ENCODE measurements around the gene HOXB9. TPM values are rescaled to one million over a fixed set of nuclear protein-coding genes. Genes with fewer than 3 reads are reported as not detected.

The HOXB9 gene
- total RNA-seq, 6 experiments from 2014 or later: not detected

- TF ChIP-seq CTCF (IDR thresholded peaks at IDR 0.05): no peak
- H3K4me1 Mint-ChIP-seq (ENCODE audit: low read depth): peaks cover 7% of the 10 kb centered on the region; the same call in 1 of the 2 replicates
- no peak overlapping the region for H3K27ac Mint-ChIP-seq
- no peaks in the 10 kb centered on the region for H3K36me3 Mint-ChIP-seq (ENCODE audit: low read depth)
- no peaks in the 10 kb centered on the region for H3K9me3 Mint-ChIP-seq
- peaks cover 80% of the 10 kb centered on the region for H3K27me3 Mint-ChIP-seq (ENCODE audit: insufficient read depth)
- no peak for DNase-seq
- no peak overlapping the region for H3K4me3 Mint-ChIP-seq
These were observed 46.7 kb downstream of the HOXB9 start for GRCh38 chr17:48579471-48579759.

- no peak overlapping the region for H3K27ac Mint-ChIP-seq
- no peaks in the 10 kb centered on the region for H3K9me3 Mint-ChIP-seq
- H3K4me3 Mint-ChIP-seq: no peak overlapping the region
- peaks cover 84% of the 10 kb centered on the region for H3K27me3 Mint-ChIP-seq (ENCODE audit: insufficient read depth)
- DNase-seq: no peak
- no peak for TF ChIP-seq CTCF (IDR thresholded peaks at IDR 0.05)
- H3K36me3 Mint-ChIP-seq (ENCODE audit: low read depth): no peaks in the 10 kb centered on the region
- peaks cover 7% of the 10 kb centered on the region; the same call in 1 of the 2 replicates for H3K4me1 Mint-ChIP-seq (ENCODE audit: low read depth)
These were observed 47.3 kb downstream of the HOXB9 start for GRCh38 chr17:48578616-48579470.

GRCh38 chr17:48577946-48578615 lies 48.1 kb downstream of the HOXB9 start, which contains the start of gene HOXB4:
Gene HOXB4 (minus strand): TSS chr17:48578350. CDS start chr17:48578319, 31 bp downstream.
- no peak for DNase-seq
- Mint-ChIP-seq H3K4me3 (no peak within 1 kb of the TSS), H3K36me3 (ENCODE audit: low read depth) (no peaks in the 10 kb centered on the region), H3K9me3 (no peaks in the 10 kb centered on the region), H3K27me3 (ENCODE audit: insufficient read depth) (peaks cover 84% of the 10 kb centered on the region), H3K4me1 (ENCODE audit: low read depth) (peaks cover 7% of the 10 kb centered on the region; the same call in 1 of the 2 replicates), H3K27ac (no peak within 1 kb of the TSS)
- TF ChIP-seq CTCF (IDR thresholded peaks at IDR 0.05): no peak

- no peak for TF ChIP-seq CTCF (IDR thresholded peaks at IDR 0.05)
- Mint-ChIP-seq H3K36me3 (ENCODE audit: low read depth) (no peaks in the 10 kb centered on the region), H3K27ac (no peak overlapping the region), H3K4me1 (ENCODE audit: low read depth) (peaks cover 2% of the 10 kb centered on the region; the same call in 1 of the 2 replicates), H3K9me3 (no peaks in the 10 kb centered on the region), H3K4me3 (no peak overlapping the region), H3K27me3 (ENCODE audit: insufficient read depth) (peaks cover 84% of the 10 kb centered on the region)
- no peak for DNase-seq
These were observed 48.7 kb downstream of the HOXB9 start for GRCh38 chr17:48577330-48577945.

- Mint-ChIP-seq H3K36me3 (ENCODE audit: low read depth) (no peaks in the 10 kb centered on the region), H3K27me3 (ENCODE audit: insufficient read depth) (peaks cover 85% of the 10 kb centered on the region), H3K27ac (no peak overlapping the region), H3K4me1 (ENCODE audit: low read depth) (no peaks in the 10 kb centered on the region), H3K4me3 (no peak overlapping the region), H3K9me3 (no peaks in the 10 kb centered on the region)
- DNase-seq: no peak
- no peak for TF ChIP-seq CTCF (IDR thresholded peaks at IDR 0.05)
These were observed 49.5 kb downstream of the HOXB9 start for GRCh38 chr17:48576479-48577309.
